Stomach (tissue), 4 donors: ENCODE data around the gene BCAR1.
"Not testable (repeated sequence)": the region's sequence is repeated elsewhere in the genome, so short reads cannot be mapped to it uniquely, and the experiment has no call there.

Source experiments
- EP300 ChIP-seq: sonication (generic); formaldehyde crosslinking; IDR thresholded peaks from one replicate; pipeline ENCODE4 v1.6.1; 2017; ENCODE audit warnings: antibody characterized with exemption
- POLR2AphosphoS5 ChIP-seq, 3 donors: sonication (generic); formaldehyde crosslinking; IDR thresholded peaks; one replicate each; pipeline ENCODE4 v1.6.1; 2016; ENCODE audit warnings: antibody characterized with exemption in 3 of 3

GRCh38 chr16:75211286-75211685 lies 40.1 kb downstream of the BCAR1 start:
- not testable (repeated sequence) for TF ChIP-seq EP300; POLR2AphosphoS5 (IDR thresholded peaks at IDR 0.05)
